DOHH2 (cell line): ENCODE results near the gene TNFRSF6B.
A peak's percentile ranks its signal among the peaks of the same experiment; 100 is the strongest.

ENCODE experiments used
- H3F3A ChIP-seq: fragments of 200-600 bp; sonication (generic), shearing (Covaris generic); 2 replicates; pipeline ENCODE4 v1.6.0; 2016; ENCODE audit warnings: antibody characterized with exemption, mild to moderate bottlenecking; ENCODE audit not compliant: control insufficient read depth, insufficient read depth
- H3K27ac ChIP-seq: fragments of 200-600 bp; sonication (generic); 2 replicates; pipeline ENCODE4 v1.5.1; 2014; ENCODE audit warnings: low read depth, mild to moderate bottlenecking, low read length, moderate library complexity
- H3K27me3 ChIP-seq: fragments of 200-600 bp; sonication (generic); 2 replicates; pipeline ENCODE4 v1.6.1; 2014; ENCODE audit warnings: mild to moderate bottlenecking, low read length, mixed read lengths; ENCODE audit not compliant: control insufficient read depth
- H3K36me3 ChIP-seq: fragments of 200-600 bp; sonication (generic); 2 replicates; pipeline ENCODE4 v1.6.1; 2014; ENCODE audit warnings: mild to moderate bottlenecking, low read length, moderate library complexity, mixed read lengths; ENCODE audit not compliant: control insufficient read depth
- H3K4me1 ChIP-seq: fragments of 200-600 bp; sonication (generic); 2 replicates; pipeline ENCODE4 v1.6.1; 2014; ENCODE audit warnings: mild to moderate bottlenecking, low read length, mixed read lengths; ENCODE audit not compliant: control insufficient read depth
- H3K4me2 ChIP-seq: fragments of 200-600 bp; sonication (generic); 2 replicates; pipeline ENCODE4 v1.6.0; 2014; ENCODE audit warnings: mild to moderate bottlenecking, low read length, moderate library complexity
- H3K4me3 ChIP-seq: fragments of 200-600 bp; sonication (generic); 2 replicates; pipeline ENCODE4 v1.5.1; 2014; ENCODE audit warnings: mild to moderate bottlenecking, low read length, mixed read lengths
- H3K79me2 ChIP-seq: fragments of 200-600 bp; sonication (generic); 2 replicates; pipeline ENCODE4 v1.6.1; 2014; ENCODE audit warnings: mild to moderate bottlenecking, low read length, mixed read lengths; ENCODE audit not compliant: control insufficient read depth
- H3K9me2 ChIP-seq: fragments of 200-600 bp; sonication (generic); replicated peaks from 2 replicates; pipeline ENCODE4 v1.6.1; 2014; ENCODE audit warnings: mild to moderate bottlenecking, low read length, mixed read lengths; ENCODE audit not compliant: control insufficient read depth
- H3K9me3 ChIP-seq: fragments of 200-600 bp; sonication (generic); 2 replicates; pipeline ENCODE4 v1.6.1; 2014; ENCODE audit warnings: antibody characterized with exemption, low read length, mixed read lengths; ENCODE audit not compliant: control insufficient read depth, insufficient read depth
- H4K20me1 ChIP-seq: fragments of 200-600 bp; sonication (generic); 2 replicates; pipeline ENCODE4 v1.6.0; 2014; ENCODE audit warnings: low read depth, mild to moderate bottlenecking, antibody characterized with exemption, low read length, moderate library complexity; ENCODE audit not compliant: control insufficient read depth, insufficient read depth
- CTCF ChIP-seq: fragments of 200-600 bp; sonication (generic); IDR thresholded peaks from one replicate; pipeline ENCODE4 v1.5.1; 2014; ENCODE audit warnings: antibody characterized with exemption, mild to moderate bottlenecking, low read depth, low read length; ENCODE audit not compliant: poor library complexity, severe bottlenecking
- EZH2phosphoT487 ChIP-seq: fragments of 200-600 bp; sonication (generic); IDR thresholded peaks from 2 replicates; pipeline ENCODE4 v1.6.1; 2017; ENCODE audit warnings: borderline replicate concordance, mild to moderate bottlenecking, antibody characterized with exemption, low read length, moderate library complexity, mixed read lengths

The TNFRSF6B gene

GRCh38 chr20:63740627-63741353 is 44.3 kb downstream of the TNFRSF6B start:
- H3K36me3 ChIP-seq = 0 out of 2 replicates have a peak, but pooled peaks cover 5% of the 10 kb centered on the region
- no peak for TF ChIP-seq EZH2phosphoT487
- no peak for TF ChIP-seq CTCF
- no peaks in the 10 kb centered on the region for H3K79me2 ChIP-seq
- H3K4me3 ChIP-seq = peak overlapping the region; percentile 65
- H3K9me3 ChIP-seq = no peaks in the 10 kb centered on the region
- H4K20me1 ChIP-seq = no peaks in the 10 kb centered on the region
- H3K27me3 ChIP-seq = no peaks in the 10 kb centered on the region
- peak overlapping the region; percentile 61 for H3K4me2 ChIP-seq
- no peak overlapping the region for H3K27ac ChIP-seq
- no peaks in the 10 kb centered on the region for H3K9me2 ChIP-seq
- H3F3A ChIP-seq = 0 out of 2 replicates have a peak, but pooled peaks cover 4% of the 10 kb centered on the region
- H3K4me1 ChIP-seq = peaks cover 40% of the 10 kb centered on the region

- Histone ChIP-seq H3K4me3 (no peak overlapping the region), H4K20me1 (no peaks in the 10 kb centered on the region), H3K4me2 (no peak overlapping the region)
Measured at GRCh38 chr20:63741354-63741675, 44.9 kb downstream of the TNFRSF6B start.

DNA sequence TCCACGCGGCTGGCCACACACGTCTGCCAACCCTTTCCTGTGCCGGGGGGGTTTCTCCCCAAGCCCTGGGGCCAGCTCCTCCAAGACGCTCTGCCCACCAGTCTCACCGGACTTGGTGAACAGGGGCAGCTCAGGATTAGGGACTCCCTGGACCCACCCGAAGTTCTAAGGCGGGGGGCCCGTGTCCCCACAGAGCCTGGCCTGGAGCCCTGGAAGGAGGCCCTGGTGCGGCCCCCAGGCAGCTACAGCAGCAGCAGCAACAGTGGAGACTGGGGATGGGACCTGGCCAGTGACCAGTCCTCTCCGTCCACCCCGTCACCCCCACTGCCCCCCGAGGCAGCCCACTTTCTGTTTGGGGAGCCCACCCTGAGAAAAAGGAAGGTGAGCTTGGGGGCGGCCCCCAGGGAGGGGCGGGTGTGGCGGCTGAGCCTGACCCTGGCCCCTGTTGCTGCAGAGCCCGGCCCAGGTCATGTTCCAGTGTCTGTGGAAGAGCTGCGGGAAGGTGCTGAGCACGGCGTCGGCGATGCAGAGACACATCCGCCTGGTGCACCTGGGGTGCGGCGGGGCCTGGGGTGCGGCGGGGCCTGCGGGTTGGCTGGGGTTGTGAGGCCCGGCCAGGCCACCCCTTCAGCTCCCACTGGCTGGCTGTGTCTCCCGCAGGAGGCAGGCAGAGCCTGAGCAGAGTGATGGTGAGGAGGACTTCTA is 45.4 kb downstream of the TNFRSF6B start:
- Histone ChIP-seq H3K4me2 (no peak overlapping the region), H3K27ac (no peak overlapping the region), H3F3A (0 out of 2 replicates have a peak, but pooled peaks cover 4% of the 10 kb centered on the region), H3K4me3 (no peak overlapping the region), H3K9me3 (no peaks in the 10 kb centered on the region), H3K4me1 (peaks cover 30% of the 10 kb centered on the region), H3K27me3 (no peaks in the 10 kb centered on the region), H4K20me1 (no peaks in the 10 kb centered on the region), H3K79me2 (no peaks in the 10 kb centered on the region), H3K36me3 (no peaks in the 10 kb centered on the region), H3K9me2 (no peaks in the 10 kb centered on the region)
- TF ChIP-seq EZH2phosphoT487 = no peak
- no peak for TF ChIP-seq CTCF

More at GRCh38 chr20:63741354-63741675, 44.9 kb downstream of the TNFRSF6B start:
- H3K9me3 ChIP-seq = no peaks in the 10 kb centered on the region
- H3K4me1 ChIP-seq = peaks cover 35% of the 10 kb centered on the region
- no peaks in the 10 kb centered on the region for H3K9me2 ChIP-seq
- no peaks in the 10 kb centered on the region for H3K79me2 ChIP-seq
- TF ChIP-seq CTCF (no peak), EZH2phosphoT487 (no peak)
- H3K27ac ChIP-seq = no peak overlapping the region
- 0 out of 2 replicates have a peak, but pooled peaks cover 4% of the 10 kb centered on the region for H3F3A ChIP-seq
- no peaks in the 10 kb centered on the region for H3K27me3 ChIP-seq
- 0 out of 2 replicates have a peak, but pooled peaks cover 3% of the 10 kb centered on the region for H3K36me3 ChIP-seq
